Thoracic aorta (tissue), 2 donors: ENCODE measurements around the gene NHS. TPM values are rescaled to one million over a fixed set of nuclear protein-coding genes. Genes with fewer than 3 reads are reported as not detected.

Experiments
- ATAC-seq: fragments of 150-250 bp; one replicate; pipeline ENCODE4 v1.8.0; 2017; ENCODE audit warnings: low read depth; ENCODE audit not compliant: insufficient number of reproducible peaks, low FRiP score
- DNase-seq: peaks from one replicate; pipeline ENCODE4 v3.0.0-alpha.2; 2020; ENCODE audit warnings: low spot score
- H3K27ac ChIP-seq, 2 donors: fragments of 200-600 bp; sonication (generic); 1 replicate in 1 of 2; 2 replicates in 1 of 2; pipeline ENCODE4 v1.5.1; 2016; ENCODE audit warnings: mild to moderate bottlenecking in 2 of 2, moderate library complexity in 2 of 2
- H3K27me3 ChIP-seq: fragments of 200-600 bp; sonication (generic); replicated peaks from 2 replicates; pipeline ENCODE4 v1.6.0; 2016; ENCODE audit warnings: mild to moderate bottlenecking; ENCODE audit not compliant: insufficient read depth
- H3K36me3 ChIP-seq: fragments of 200-600 bp; sonication (generic); one replicate; pipeline ENCODE4 v1.5.1; 2016
- H3K4me1 ChIP-seq, 2 donors: fragments of 200-600 bp; sonication (generic); 1 replicate in 1 of 2; 2 replicates in 1 of 2; pipeline versions ENCODE4 v1.5.1 to v1.6.0; 2016; ENCODE audit warnings: low read depth in 2 of 2, mild to moderate bottlenecking in 1 of 2; ENCODE audit not compliant: control insufficient read depth in 1 of 2
- H3K4me3 ChIP-seq: fragments of 200-600 bp; sonication (generic); 2 replicates; pipeline ENCODE4 v1.5.1; 2016; ENCODE audit warnings: mild to moderate bottlenecking
- H3K9me3 ChIP-seq: fragments of 200-600 bp; sonication (generic); 2 replicates; pipeline ENCODE4 v1.5.1; 2016
- CTCF ChIP-seq: fragments of 200-600 bp; sonication (generic); IDR thresholded peaks from one replicate; pipeline ENCODE4 v1.5.1; 2019; ENCODE audit warnings: antibody characterized with exemption
- total RNA-seq, 2 donors: library from RNA; depleted of rRNA; stranded (reverse); fragments of >200 nt; gene quantifications; one replicate each; pipeline versions ENCODE4 v1.1.0 to v1.2.3, GENCODE V29; 2016

NHS gene
- total RNA-seq, 2 donors from 2014 or later, result 23.3 to 29.6 TPM

GRCh38 chrX:17697191-17697590 lies 322.2 kb downstream of the NHS start:
- no peaks in the 10 kb centered on the region for H3K36me3 ChIP-seq
- no peak for DNase-seq
- no peaks in the 10 kb centered on the region for H3K27me3 ChIP-seq
- no peaks in the 10 kb centered on the region for H3K9me3 ChIP-seq
- H3K4me3 ChIP-seq, result no peak overlapping the region
- no peak for TF ChIP-seq CTCF
- H3K4me1 ChIP-seq, result no peaks in the 10 kb centered on the region
- H3K27ac ChIP-seq, result no peak overlapping the region
- ATAC-seq, result no peak

- Histone ChIP-seq H3K4me3 (no peak overlapping the region), H3K27me3 (no peaks in the 10 kb centered on the region), H3K27ac (no peak overlapping the region), H3K4me1 (no peaks in the 10 kb centered on the region), H3K36me3 (no peaks in the 10 kb centered on the region), H3K9me3 (no peaks in the 10 kb centered on the region)
- ATAC-seq, result no peak
- no peak for TF ChIP-seq CTCF
- no peak for DNase-seq
Measured at GRCh38 chrX:17700976-17701375, 326.0 kb downstream of the NHS start.

- no peaks in the 10 kb centered on the region for H3K36me3 ChIP-seq
- DNase-seq (no peak), ATAC-seq (no peak)
- no peak overlapping the region for H3K27ac ChIP-seq
- H3K27me3 ChIP-seq, result no peaks in the 10 kb centered on the region
- H3K9me3 ChIP-seq, result no peaks in the 10 kb centered on the region
- no peak overlapping the region for H3K4me3 ChIP-seq
- TF ChIP-seq CTCF, result no peak
- no peaks in the 10 kb centered on the region for H3K4me1 ChIP-seq
Measured at GRCh38 chrX:17703201-17703600, 328.2 kb downstream of the NHS start.

- no peaks in the 10 kb centered on the region for H3K9me3 ChIP-seq
- no peak for TF ChIP-seq CTCF
- H3K4me1 ChIP-seq, result no peaks in the 10 kb centered on the region
- no peaks in the 10 kb centered on the region for H3K27me3 ChIP-seq
- DNase-seq, result no peak
- H3K27ac ChIP-seq, result no peak overlapping the region
- no peaks in the 10 kb centered on the region for H3K36me3 ChIP-seq
- no peak overlapping the region for H3K4me3 ChIP-seq
- no peak for ATAC-seq
Measured at GRCh38 chrX:17705211-17705610, 330.2 kb downstream of the NHS start.

GRCh38 chrX:17706676-17707075 lies 331.7 kb downstream of the NHS start:
- no peaks in the 10 kb centered on the region for H3K9me3 ChIP-seq
- DNase-seq, result no peak
- H3K36me3 ChIP-seq, result no peaks in the 10 kb centered on the region
- no peak for TF ChIP-seq CTCF
- H3K27ac ChIP-seq, result no peak overlapping the region
- no peak overlapping the region for H3K4me3 ChIP-seq
- no peaks in the 10 kb centered on the region for H3K4me1 ChIP-seq
- no peak for ATAC-seq
- no peaks in the 10 kb centered on the region for H3K27me3 ChIP-seq
